DMS53 treated with DMSO at 0.1 percent for 48 hours (cell line): ENCODE results near the gene ZNRF2.
"Not testable (repeated sequence)": the region's sequence is repeated elsewhere in the genome, so short reads cannot be mapped to it uniquely, and the experiment has no call there.

Source experiments
- DNase-seq: peaks from one replicate; lab custom pipeline; 2025; ENCODE audit not compliant: unreplicated experiment; lab: John Stamatoyannopoulos, UW

The ZNRF2 gene

GRCh38 chr7:30260246-30260768 is 24.1 kb upstream of the ZNRF2 start:
- no peak for DNase-seq

- DNase-seq: no peak
Observed at GRCh38 chr7:30263090-30263710, 21.2 kb upstream of the ZNRF2 start.

- no peak for DNase-seq
Observed at GRCh38 chr7:30264052-30264451, 20.3 kb upstream of the ZNRF2 start.

GRCh38 chr7:30265189-30265588 is 19.2 kb upstream of the ZNRF2 start:
- not testable (repeated sequence) for DNase-seq

GRCh38 chr7:30266686-30267085 is 17.7 kb upstream of the ZNRF2 start:
- DNase-seq: no peak

GRCh38 chr7:30268586-30268985 is 15.8 kb upstream of the ZNRF2 start:
- no peak for DNase-seq

- DNase-seq: no peak
Observed at GRCh38 chr7:30269490-30269889, 14.9 kb upstream of the ZNRF2 start.

- no peak for DNase-seq
Observed at GRCh38 chr7:30270921-30271320, 13.5 kb upstream of the ZNRF2 start.

- no peak for DNase-seq
Observed at GRCh38 chr7:30272126-30272525, 12.3 kb upstream of the ZNRF2 start.

- no peak for DNase-seq
Observed at GRCh38 chr7:30273552-30273951, 10.8 kb upstream of the ZNRF2 start.

- no peak for DNase-seq
Observed at GRCh38 chr7:30274641-30275040, 9.8 kb upstream of the ZNRF2 start.

GRCh38 chr7:30276203-30276900 is 8.0 kb upstream of the ZNRF2 start:
- DNase-seq: peak; percentile 33

- DNase-seq: no peak
Observed at GRCh38 chr7:30278376-30278775, 6.0 kb upstream of the ZNRF2 start.

- DNase-seq: no peak
Observed at GRCh38 chr7:30278849-30279652, 5.3 kb upstream of the ZNRF2 start.

GRCh38 chr7:30279653-30279904 is 4.8 kb upstream of the ZNRF2 start:
- DNase-seq: no peak

GRCh38 chr7:30280631-30281030 is 3.8 kb upstream of the ZNRF2 start:
- DNase-seq: no peak

GRCh38 chr7:30281263-30281662 is 3.1 kb upstream of the ZNRF2 start:
- DNase-seq: no peak

GRCh38 chr7:30281791-30282190 is 2.6 kb upstream of the ZNRF2 start:
- no peak for DNase-seq

- no peak for DNase-seq
Observed at GRCh38 chr7:30282735-30283134, 1.7 kb upstream of the ZNRF2 start.

GRCh38 chr7:30285067-30285535 is 704 bp downstream of the ZNRF2 start:
- DNase-seq: peak; percentile 68

- DNase-seq: peak; percentile 41
Observed at GRCh38 chr7:30285536-30286284, 1.3 kb downstream of the ZNRF2 start.
